D341Med (cell line): ENCODE data around the gene SLC35D2.
"Not testable (repeated sequence)": the region's sequence is repeated elsewhere in the genome, so short reads cannot be mapped to it uniquely, and the experiment has no call there.

Experiments used
- DNase-seq: peaks from one replicate; pipeline ENCODE4 v3.0.0; 2012; ENCODE audit warnings: low spot score

SLC35D2 gene

GRCh38 chr9:96309850-96310249 lies 73.7 kb downstream of the SLC35D2 start:
- DNase-seq: no peak

DNA sequence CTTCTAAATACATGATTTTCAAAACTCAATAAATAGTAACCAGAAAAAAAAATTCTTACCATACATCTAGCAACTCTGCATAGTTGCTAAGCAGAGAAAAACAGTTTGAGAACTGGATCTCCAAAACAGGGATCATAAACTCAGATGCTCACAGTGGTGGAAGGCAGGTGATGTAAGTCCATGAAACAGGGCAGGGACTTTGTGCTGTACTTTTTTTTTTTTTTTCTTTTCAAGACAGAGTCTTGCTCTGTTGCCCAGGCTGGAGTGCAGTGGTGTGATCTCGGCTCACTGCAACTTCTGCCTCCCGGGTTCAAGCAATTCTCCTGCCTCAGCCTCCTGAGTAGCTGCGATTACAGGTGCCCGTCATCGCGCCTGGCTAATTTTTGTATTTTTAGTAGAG lies 76.6 kb downstream of the SLC35D2 start:
- DNase-seq: not testable (repeated sequence)

- no peak for DNase-seq
Measured at GRCh38 chr9:96305171-96305570, 78.3 kb downstream of the SLC35D2 start.

DNA sequence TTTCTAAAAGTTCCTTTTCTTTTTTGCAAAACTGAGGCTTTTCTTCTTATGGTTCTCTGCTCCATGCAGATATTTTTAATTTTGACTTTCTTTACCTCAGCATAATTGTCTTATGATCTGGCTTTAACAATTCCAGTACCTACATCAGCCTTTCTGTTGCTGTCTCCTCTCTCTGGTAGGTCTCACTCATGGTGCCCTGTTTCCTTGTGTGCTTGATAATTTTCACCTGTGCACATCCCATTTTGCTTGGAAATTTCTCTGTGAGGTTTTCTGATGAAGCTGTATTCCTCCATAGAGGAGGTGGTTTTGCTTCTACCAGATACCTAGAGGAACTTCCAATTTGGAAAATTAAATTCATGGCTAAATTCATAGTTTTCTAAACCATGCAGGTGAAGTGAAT lies 79.3 kb downstream of the SLC35D2 start:
- DNase-seq: no peak

DNA sequence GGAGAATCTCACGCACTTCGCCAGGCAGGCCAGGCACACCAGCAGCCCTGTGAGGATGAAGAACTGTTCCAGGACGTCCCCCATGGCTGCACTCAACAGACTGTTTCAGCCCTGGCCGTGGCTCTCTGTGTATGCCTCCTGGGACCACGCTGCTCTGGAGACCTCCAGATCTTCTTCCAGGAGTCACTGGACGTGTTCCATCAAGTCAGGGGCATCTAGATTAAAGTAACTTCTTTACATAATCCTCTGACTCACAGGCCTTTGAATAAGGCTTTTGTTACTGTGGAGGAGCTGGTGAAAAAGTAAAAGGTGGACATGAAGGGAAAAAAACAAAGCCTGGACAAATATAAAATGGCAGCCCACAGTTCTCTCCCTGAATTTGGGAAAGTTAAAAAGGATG lies 81.5 kb downstream of the SLC35D2 start, which contains the start of gene HSD17B3:
HSD17B3 (minus strand) TSS at position 156 of the 400 bp plus-strand sequence; CDS start at position 84, 72 bp downstream.
- DNase-seq: no peak

DNA sequence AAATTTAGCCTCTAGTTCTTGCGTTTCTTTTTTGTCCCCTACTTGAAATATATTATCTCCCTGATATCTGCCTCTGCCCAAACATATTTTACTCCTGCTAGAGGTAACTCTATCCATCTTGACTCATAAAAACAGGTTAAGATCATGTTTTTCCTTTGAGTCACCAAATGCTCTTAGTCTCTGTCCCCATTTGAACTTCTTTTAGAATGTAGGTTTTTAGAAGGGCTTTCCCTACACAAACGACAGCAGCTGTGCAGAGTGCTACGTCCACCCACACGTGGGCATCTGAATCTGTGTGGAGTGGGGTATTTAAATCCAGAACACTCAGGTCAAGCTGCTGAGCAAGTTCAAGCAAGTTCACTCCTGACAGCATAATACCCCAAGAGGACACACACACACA lies 83.7 kb downstream of the SLC35D2 start:
- no peak for DNase-seq

GRCh38 chr9:96294159-96294545 lies 89.4 kb downstream of the SLC35D2 start:
- no peak for DNase-seq

DNA sequence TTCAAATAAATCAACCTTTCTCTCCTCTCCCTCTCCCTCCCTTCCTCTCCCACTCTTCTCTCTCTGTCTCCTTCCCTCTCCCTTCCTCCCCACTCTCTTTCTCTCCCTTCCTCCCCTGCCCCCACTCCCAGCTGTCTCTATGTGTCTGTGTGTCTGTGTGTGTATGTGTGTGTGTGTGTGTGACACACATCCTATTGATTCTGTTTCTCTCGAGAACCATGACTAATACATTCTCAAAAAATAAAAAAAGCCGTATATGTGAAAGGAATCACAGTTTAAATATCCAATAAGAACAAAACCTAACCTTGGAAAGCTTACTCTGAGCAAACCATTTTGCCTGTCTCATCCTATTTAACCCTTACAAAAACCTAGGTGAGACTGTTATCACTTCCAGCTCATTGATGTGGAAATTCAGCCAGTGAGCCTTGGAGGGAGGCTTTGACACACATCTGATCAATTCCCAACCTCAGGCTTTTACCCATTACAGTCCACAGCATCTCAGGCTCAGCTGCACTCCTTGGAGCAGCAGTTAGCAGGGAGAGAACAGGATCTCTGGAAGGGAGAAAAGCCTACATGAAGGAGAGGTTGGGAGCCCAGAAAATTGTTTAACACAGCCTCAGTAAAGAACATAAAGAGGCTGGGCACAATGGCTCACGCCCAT lies 89.9 kb downstream of the SLC35D2 start:
- DNase-seq: no peak

DNA sequence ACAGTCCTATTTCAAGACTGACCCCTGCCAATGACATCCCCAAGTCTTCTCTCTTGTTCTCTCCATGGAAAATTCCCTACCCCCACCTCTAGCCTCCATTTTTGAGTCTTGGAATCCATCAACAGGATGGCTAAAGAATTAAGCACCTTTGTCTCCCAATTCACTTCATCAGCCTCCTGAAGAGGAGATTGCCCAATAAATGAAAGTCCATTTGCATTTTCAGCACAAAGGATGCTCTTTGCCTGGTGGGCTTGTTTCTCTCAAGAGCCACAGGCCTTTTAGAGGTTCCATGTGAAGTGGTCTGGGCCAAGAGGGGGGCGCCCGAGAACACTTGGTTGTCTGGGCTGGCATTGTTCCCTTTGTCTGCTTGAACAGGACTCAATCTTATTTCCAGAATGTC lies 94.1 kb downstream of the SLC35D2 start:
- no peak for DNase-seq

DNA sequence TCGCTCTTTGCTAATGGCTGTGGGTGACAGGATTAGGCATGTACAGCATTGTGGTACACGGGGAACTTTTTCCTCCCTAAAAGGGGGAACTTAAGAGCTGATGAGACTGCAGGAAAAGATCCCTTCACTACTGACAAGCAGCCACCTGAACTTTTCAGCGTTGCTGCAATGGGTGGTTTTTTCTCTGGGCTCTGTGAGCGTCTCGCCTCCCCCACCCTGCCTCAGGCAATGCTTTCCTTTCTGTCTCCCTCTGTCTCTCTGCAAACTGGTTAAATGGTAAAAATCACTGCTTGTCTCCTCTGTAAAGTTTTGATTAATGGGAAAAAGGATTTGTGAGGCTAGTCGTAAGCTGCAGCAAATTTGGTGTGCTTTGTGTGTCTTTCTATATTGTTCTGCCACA lies 101.9 kb downstream of the SLC35D2 start:
- DNase-seq: no peak

- no peak for DNase-seq
Measured at GRCh38 chr9:96279932-96280331, 103.6 kb downstream of the SLC35D2 start.

DNA sequence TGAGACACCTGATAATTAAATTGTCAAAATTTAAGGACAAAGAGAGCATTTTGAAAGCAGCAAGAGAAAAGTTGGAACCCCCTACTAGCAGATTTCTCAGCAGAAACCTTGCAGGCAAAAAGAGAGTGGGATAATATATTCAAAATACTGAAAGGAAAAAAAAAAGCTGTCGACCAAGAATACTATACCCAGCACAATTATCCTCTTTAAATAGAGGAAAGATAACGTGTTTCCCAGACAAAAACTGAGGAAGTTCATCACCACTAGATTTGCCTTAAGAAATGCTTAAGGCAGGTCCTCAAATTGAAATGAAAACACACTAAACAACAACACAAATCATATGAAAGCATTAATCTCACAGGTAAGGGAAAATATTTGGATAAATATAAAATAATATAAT lies 108.6 kb downstream of the SLC35D2 start:
- DNase-seq: no peak
